H1 (cell line): ENCODE measurements around the gene H6PD. TPM values are rescaled to one million over a fixed set of nuclear protein-coding genes. Genes with fewer than 3 reads are reported as not detected.
A peak's percentile ranks its signal among the peaks of the same experiment; 100 is the strongest.

Source experiments
- RBBP5 ChIP-seq: IDR thresholded peaks from 2 replicates; pipeline ENCODE4 v1.7.1; 2012; ENCODE audit warnings: low read depth, mild to moderate bottlenecking, inconsistent platforms, low read length, moderate library complexity, borderline replicate concordance
- SIRT6 ChIP-seq: IDR thresholded peaks from one replicate; pipeline ENCODE4 v1.7.1; 2012; ENCODE audit warnings: low read length, inconsistent platforms
- polyA plus RNA-seq, 7 experiments: library from polyadenylated mRNA; depleted of rRNA in 3 of 7; stranded (reverse) in 5 of 7; unstranded in 2 of 7; fragments of >200 nt in 5 of 7; fragments of 200-250 nt in 2 of 7; gene quantifications; 1 replicate in 5 of 7; 2 replicates in 1 of 7; 4 replicates in 1 of 7; pipeline versions ENCODE4 v1.2.1 to v1.2.3, GENCODE V29; 2011 to 2013; ENCODE audit warnings: missing spikeins in 2 of 7, mixed read lengths in 2 of 7
- total RNA-seq: library from RNA; stranded (reverse); fragmentation: NEBNext Ultra II Directional; extraction: Animal tissue kit (Norgen Biotek cat#: 25700); gene quantifications from 2 replicates; pipeline ENCODE4 v1.2.1, GENCODE V29; 2021

The H6PD gene
- total and polyA plus RNA-seq, 2 of the 8 experiments (the other 6 are each of a cell fraction or from before 2014, with no cell fraction given), result 3.6 to 3.8 TPM

DNA sequence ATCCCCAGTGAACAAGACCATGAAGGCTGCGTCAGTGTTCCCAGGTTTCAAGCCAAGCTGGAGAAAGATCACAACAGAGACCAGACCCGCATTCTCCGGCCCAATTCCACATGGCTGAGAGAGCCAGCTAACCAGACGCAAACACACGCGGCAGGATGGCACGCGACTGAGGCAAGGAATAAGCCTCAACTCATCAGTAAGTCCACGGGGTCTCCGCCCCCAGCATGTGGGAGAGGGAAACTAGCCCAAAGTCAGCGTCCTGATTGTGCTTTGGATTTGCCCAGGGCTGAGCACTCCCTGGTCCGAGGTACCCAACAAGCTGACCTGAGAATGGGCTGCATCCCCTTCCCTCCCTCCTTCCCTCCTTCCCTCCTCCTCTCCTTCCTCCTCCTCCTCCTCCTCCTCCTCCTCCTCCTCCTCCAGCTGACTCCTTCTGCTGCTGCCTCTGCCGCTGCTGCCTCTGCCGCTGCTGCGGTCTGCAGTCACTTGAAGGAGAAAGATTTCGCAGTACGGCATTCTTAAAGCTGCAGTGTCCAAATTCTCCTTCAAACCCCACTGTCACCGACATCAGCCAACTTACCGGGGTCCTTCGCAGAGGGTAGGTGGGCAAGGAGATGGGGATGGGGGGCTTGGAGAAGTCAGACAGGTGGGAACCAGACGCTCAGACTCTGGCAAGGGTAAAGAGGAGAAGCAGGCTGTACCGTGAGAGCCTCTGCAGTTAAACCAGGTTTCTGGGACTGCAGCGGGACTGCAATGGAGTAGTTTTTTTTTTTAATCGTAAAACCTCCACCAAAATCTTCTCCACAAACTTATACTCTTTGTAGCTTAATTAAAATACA is 33.0 kb upstream of the H6PD start (continued):
- 0 out of 2 replicates have a peak, but pooled peaks have one; percentile 20 for TF ChIP-seq RBBP5
- TF ChIP-seq SIRT6, result no peak
